Parathyroid adenoma (tissue), 2 donors: Measurements from ENCODE around the gene GALNT18.
A peak's percentile ranks its signal among the peaks of the same experiment; 100 is the strongest.

ENCODE experiments used
- H2AFZ ChIP-seq: fragments of 300-600 bp; sonication (generic); one replicate; pipeline ENCODE4 v1.7.0; 2017; ENCODE audit warnings: antibody characterized with exemption, mild to moderate bottlenecking
- H3K27ac ChIP-seq: fragments of 300-600 bp; sonication (generic); one replicate; pipeline ENCODE4 v1.7.0; 2017
- H3K27me3 ChIP-seq: fragments of 300-600 bp; sonication (generic); one replicate; pipeline ENCODE4 v1.7.0; 2017; ENCODE audit warnings: low read length; ENCODE audit not compliant: control insufficient read depth, insufficient read depth
- H3K36me3 ChIP-seq: fragments of 300-600 bp; sonication (generic); one replicate; pipeline ENCODE4 v1.7.0; 2017; ENCODE audit warnings: low read length; ENCODE audit not compliant: control insufficient read depth, insufficient read depth
- H3K4me1 ChIP-seq: fragments of 300-600 bp; sonication (generic); one replicate; pipeline ENCODE4 v1.7.0; 2017; ENCODE audit warnings: control low read depth
- H3K4me2 ChIP-seq: fragments of 300-600 bp; sonication (generic); one replicate; pipeline ENCODE4 v1.7.0; 2017; ENCODE audit warnings: low read length
- H3K4me3 ChIP-seq: fragments of 300-600 bp; sonication (generic); one replicate; pipeline ENCODE4 v1.7.0; 2017; ENCODE audit warnings: low read depth, low read length
- H3K79me2 ChIP-seq: fragments of 300-600 bp; sonication (generic); one replicate; pipeline ENCODE4 v1.7.0; 2017; ENCODE audit warnings: control low read depth
- H3K9ac ChIP-seq: fragments of 300-600 bp; sonication (generic); one replicate; pipeline ENCODE4 v1.7.0; 2017; ENCODE audit warnings: mild to moderate bottlenecking
- H3K9me3 ChIP-seq: fragments of 300-600 bp; sonication (generic); one replicate; pipeline ENCODE4 v1.7.0; 2017; ENCODE audit warnings: low read length; ENCODE audit not compliant: control insufficient read depth
- CTCF ChIP-seq: fragments of 300-600 bp; sonication (generic); IDR thresholded peaks from one replicate; pipeline ENCODE4 v1.7.0; 2017; ENCODE audit warnings: antibody characterized with exemption, mild to moderate bottlenecking
- donor health status: primary hyperparathyroidism.

Gene GALNT18

GRCh38 chr11:11482730-11483129 lies 139.1 kb downstream of the GALNT18 start:
- peaks cover 3% of the 10 kb centered on the region for H3K79me2 ChIP-seq
- no peak overlapping the region for H3K9ac ChIP-seq
- no peak overlapping the region for H3K4me2 ChIP-seq
- no peak overlapping the region for H2AFZ ChIP-seq
- no peak for TF ChIP-seq CTCF
- no peaks in the 10 kb centered on the region for H3K9me3 ChIP-seq
- H3K4me1 ChIP-seq, result peaks cover 9% of the 10 kb centered on the region
- H3K4me3 ChIP-seq, result no peak overlapping the region
- H3K27me3 ChIP-seq, result no peaks in the 10 kb centered on the region
- H3K27ac ChIP-seq, result no peak overlapping the region
- H3K36me3 ChIP-seq, result no peaks in the 10 kb centered on the region

- Histone ChIP-seq H3K36me3 (no peaks in the 10 kb centered on the region), H3K4me2 (no peak overlapping the region), H3K27me3 (no peaks in the 10 kb centered on the region), H3K27ac (no peak overlapping the region), H3K9ac (no peak overlapping the region), H3K9me3 (no peaks in the 10 kb centered on the region), H2AFZ (no peak overlapping the region), H3K79me2 (no peaks in the 10 kb centered on the region), H3K4me1 (peaks cover 16% of the 10 kb centered on the region), H3K4me3 (no peak overlapping the region)
- TF ChIP-seq CTCF, result no peak
These were observed 140.4 kb downstream of the GALNT18 start for GRCh38 chr11:11481371-11481770.

GRCh38 chr11:11480971-11481370 lies 140.8 kb downstream of the GALNT18 start:
- Histone ChIP-seq H3K4me3 (no peak overlapping the region), H3K79me2 (no peaks in the 10 kb centered on the region), H3K9ac (no peak overlapping the region), H3K4me2 (no peak overlapping the region), H3K9me3 (no peaks in the 10 kb centered on the region), H3K36me3 (no peaks in the 10 kb centered on the region), H3K27ac (no peak overlapping the region), H3K4me1 (peaks cover 16% of the 10 kb centered on the region), H2AFZ (no peak overlapping the region), H3K27me3 (no peaks in the 10 kb centered on the region)
- TF ChIP-seq CTCF, result no peak

GRCh38 chr11:11478687-11479086 lies 143.1 kb downstream of the GALNT18 start:
- Histone ChIP-seq H3K9me3 (no peaks in the 10 kb centered on the region), H3K36me3 (no peaks in the 10 kb centered on the region), H2AFZ (no peak overlapping the region), H3K27ac (no peak overlapping the region), H3K4me2 (no peak overlapping the region), H3K79me2 (no peaks in the 10 kb centered on the region), H3K4me1 (peaks cover 16% of the 10 kb centered on the region), H3K9ac (no peak overlapping the region), H3K27me3 (no peaks in the 10 kb centered on the region), H3K4me3 (no peak overlapping the region)
- no peak for TF ChIP-seq CTCF

GRCh38 chr11:11477695-11478420 lies 143.9 kb downstream of the GALNT18 start:
- H3K4me1 ChIP-seq, result peaks cover 16% of the 10 kb centered on the region
- H3K9me3 ChIP-seq, result no peaks in the 10 kb centered on the region
- no peaks in the 10 kb centered on the region for H3K36me3 ChIP-seq
- peak overlapping the region; percentile 12 for H3K4me2 ChIP-seq
- H3K79me2 ChIP-seq, result no peaks in the 10 kb centered on the region
- H2AFZ ChIP-seq, result no peak overlapping the region
- no peak overlapping the region for H3K4me3 ChIP-seq
- no peak overlapping the region for H3K9ac ChIP-seq
- H3K27me3 ChIP-seq, result no peaks in the 10 kb centered on the region
- no peak for TF ChIP-seq CTCF
- peak overlapping the region; percentile 42 for H3K27ac ChIP-seq
